Panc1 (cell line): Measurements from ENCODE around the gene MSRB3. TPM values are rescaled to one million over a fixed set of nuclear protein-coding genes. Genes with fewer than 3 reads are reported as not detected.

Experiments
- ATAC-seq: fragments of 200-7000 bp; cut with Tn5 transposase; 2 replicates; pipeline ENCODE4 v1.9.1; 2020; ENCODE audit warnings: mild to moderate bottlenecking, moderate library complexity
- BruUV-seq: library from RNA; stranded (reverse); fragments of 400-500 nt; replicated peaks from 2 replicates; lab custom pipeline; 2021; lab: Mats Ljungman, UMichigan
- CTCF ChIA-PET: fragments of 300-600 bp; sonication (Branson Sonifier 250); formaldehyde crosslinking; loops from one replicate; lab custom pipeline; 2022; ENCODE audit warnings: antibody characterized with exemption; lab: Charles Lee
- POLR2A ChIA-PET: fragments of 300-600 bp; sonication (Branson Sonifier 250); formaldehyde crosslinking; loops from one replicate; lab custom pipeline; 2022; ENCODE audit warnings: antibody characterized with exemption; lab: Charles Lee
- DNase-seq: peaks from one replicate; pipeline ENCODE4 v3.0.0-alpha.2; 2010; ENCODE audit warnings: low read depth, low spot score
- H3K27ac ChIP-seq: 2 replicates; pipeline ENCODE4 v1.5.1; 2011; ENCODE audit warnings: mild to moderate bottlenecking, low read length, inconsistent platforms
- H3K27me3 ChIP-seq: fragments of 200-500 bp; sonication (Bioruptor generic); 2 replicates; pipeline ENCODE4 v1.6.0; 2014; ENCODE audit warnings: low read length, inconsistent platforms; ENCODE audit not compliant: control insufficient read depth, insufficient read depth
- H3K36me3 ChIP-seq: fragments of 200-500 bp; sonication (Bioruptor generic); 2 replicates; pipeline ENCODE4 v1.5.1; 2014; ENCODE audit warnings: inconsistent platforms, mild to moderate bottlenecking, low read length, moderate library complexity; ENCODE audit not compliant: control insufficient read depth, insufficient read depth
- H3K4me1 ChIP-seq: 2 replicates; pipeline ENCODE4 v1.5.1; 2011; ENCODE audit warnings: inconsistent platforms, mild to moderate bottlenecking, low read length, moderate library complexity; ENCODE audit not compliant: control insufficient read depth, insufficient read depth
- H3K4me3 ChIP-seq, 2 experiments: 2 replicates each; pipeline ENCODE4 v1.5.1; 2011 to 2012; ENCODE audit warnings: low read depth in 2 of 2, low read length in 2 of 2, mild to moderate bottlenecking in 2 of 2, inconsistent platforms in 1 of 2, moderate library complexity in 1 of 2
- H3K9me3 ChIP-seq: fragments of 200-500 bp; sonication (Bioruptor generic); 2 replicates; pipeline ENCODE4 v1.5.1; 2014; ENCODE audit warnings: low read depth, mild to moderate bottlenecking, inconsistent platforms, low read length, moderate library complexity; ENCODE audit not compliant: control insufficient read depth, insufficient read depth
- POLR2AphosphoS5 ChIP-seq: IDR thresholded peaks from 2 replicates; pipeline ENCODE4 v1.6.1; 2012; ENCODE audit warnings: mild to moderate bottlenecking, low read depth, low read length, moderate library complexity
- SIN3A ChIP-seq: IDR thresholded peaks from 2 replicates; pipeline ENCODE4 v1.6.1; 2012; ENCODE audit warnings: low read depth, mild to moderate bottlenecking, low read length, moderate library complexity, borderline replicate concordance; ENCODE audit not compliant: insufficient read depth
- TCF7L2 ChIP-seq: IDR thresholded peaks from 2 replicates; pipeline ENCODE4 v1.6.1; 2011; ENCODE audit warnings: mild to moderate bottlenecking, low read depth, low read length, inconsistent platforms
- in situ Hi-C: cut with HindIII; loops from 2 replicates; pipeline ENCODE4 v1.10.0; 2016; ENCODE audit warnings: low sequenced_read_pairs, low pct_unique_long_range_greater_than_20kb
- intact Hi-C: fragments of 100-400 bp; cut with micrococcal nuclease; formaldehyde crosslinking; loops from one replicate; pipeline ENCODE4 v1.10.0; 2022; ENCODE audit not compliant: unreplicated experiment
- total RNA-seq: library from RNA; stranded (reverse); gene quantifications from one replicate; pipeline ENCODE4 v1.2.1, GENCODE V29; 2021; ENCODE audit not compliant: unreplicated experiment
- TF ChIP-seq, protein P1 (sequence below): fragments of 450-650 bp; IDR thresholded peaks from 2 replicates; pipeline ENCODE4 v1.5.1; 2017; ENCODE audit warnings: mild to moderate bottlenecking
- TF ChIP-seq, protein P2 (sequence below), 2 experiments: IDR thresholded peaks; 2 replicates each; pipeline ENCODE4 v1.6.1; 2011 to 2012; ENCODE audit warnings: low read depth in 2 of 2, control low read depth in 1 of 2, low read length in 1 of 2, mild to moderate bottlenecking in 1 of 2, moderate library complexity in 1 of 2; ENCODE audit not compliant: insufficient read depth in 1 of 2

MSRB3 gene
- total RNA-seq, 1 experiment from 2014 or later = 89.7 TPM

DNA sequence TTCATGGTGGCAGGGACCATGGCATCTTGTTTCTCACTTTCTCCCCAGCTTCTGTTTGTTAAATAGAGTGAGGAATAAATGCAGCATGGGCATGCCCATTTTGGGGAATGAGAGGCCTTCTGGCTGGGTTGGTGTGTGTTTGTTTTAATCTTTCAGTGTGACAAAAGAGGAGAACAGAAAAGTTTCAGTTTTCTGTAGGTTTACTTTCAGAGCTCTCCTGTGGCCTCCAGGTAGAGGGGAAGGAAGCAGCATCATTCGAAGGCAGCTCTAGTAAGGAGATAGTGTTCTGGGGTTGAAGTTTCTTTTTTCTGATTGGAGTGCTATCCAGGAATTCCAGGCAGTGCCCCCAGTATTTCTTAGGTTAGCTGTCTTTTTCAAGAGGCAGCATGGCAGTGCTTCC, 15.3 kb downstream of the MSRB3 start:
- TF ChIP-seq SIN3A (no peak), TCF7L2 (no peak), POLR2AphosphoS5 (no peak)
- TF ChIP-seq, protein P1, sequence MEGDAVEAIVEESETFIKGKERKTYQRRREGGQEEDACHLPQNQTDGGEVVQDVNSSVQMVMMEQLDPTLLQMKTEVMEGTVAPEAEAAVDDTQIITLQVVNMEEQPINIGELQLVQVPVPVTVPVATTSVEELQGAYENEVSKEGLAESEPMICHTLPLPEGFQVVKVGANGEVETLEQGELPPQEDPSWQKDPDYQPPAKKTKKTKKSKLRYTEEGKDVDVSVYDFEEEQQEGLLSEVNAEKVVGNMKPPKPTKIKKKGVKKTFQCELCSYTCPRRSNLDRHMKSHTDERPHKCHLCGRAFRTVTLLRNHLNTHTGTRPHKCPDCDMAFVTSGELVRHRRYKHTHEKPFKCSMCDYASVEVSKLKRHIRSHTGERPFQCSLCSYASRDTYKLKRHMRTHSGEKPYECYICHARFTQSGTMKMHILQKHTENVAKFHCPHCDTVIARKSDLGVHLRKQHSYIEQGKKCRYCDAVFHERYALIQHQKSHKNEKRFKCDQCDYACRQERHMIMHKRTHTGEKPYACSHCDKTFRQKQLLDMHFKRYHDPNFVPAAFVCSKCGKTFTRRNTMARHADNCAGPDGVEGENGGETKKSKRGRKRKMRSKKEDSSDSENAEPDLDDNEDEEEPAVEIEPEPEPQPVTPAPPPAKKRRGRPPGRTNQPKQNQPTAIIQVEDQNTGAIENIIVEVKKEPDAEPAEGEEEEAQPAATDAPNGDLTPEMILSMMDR = no peak
- TF ChIP-seq, protein P2, sequence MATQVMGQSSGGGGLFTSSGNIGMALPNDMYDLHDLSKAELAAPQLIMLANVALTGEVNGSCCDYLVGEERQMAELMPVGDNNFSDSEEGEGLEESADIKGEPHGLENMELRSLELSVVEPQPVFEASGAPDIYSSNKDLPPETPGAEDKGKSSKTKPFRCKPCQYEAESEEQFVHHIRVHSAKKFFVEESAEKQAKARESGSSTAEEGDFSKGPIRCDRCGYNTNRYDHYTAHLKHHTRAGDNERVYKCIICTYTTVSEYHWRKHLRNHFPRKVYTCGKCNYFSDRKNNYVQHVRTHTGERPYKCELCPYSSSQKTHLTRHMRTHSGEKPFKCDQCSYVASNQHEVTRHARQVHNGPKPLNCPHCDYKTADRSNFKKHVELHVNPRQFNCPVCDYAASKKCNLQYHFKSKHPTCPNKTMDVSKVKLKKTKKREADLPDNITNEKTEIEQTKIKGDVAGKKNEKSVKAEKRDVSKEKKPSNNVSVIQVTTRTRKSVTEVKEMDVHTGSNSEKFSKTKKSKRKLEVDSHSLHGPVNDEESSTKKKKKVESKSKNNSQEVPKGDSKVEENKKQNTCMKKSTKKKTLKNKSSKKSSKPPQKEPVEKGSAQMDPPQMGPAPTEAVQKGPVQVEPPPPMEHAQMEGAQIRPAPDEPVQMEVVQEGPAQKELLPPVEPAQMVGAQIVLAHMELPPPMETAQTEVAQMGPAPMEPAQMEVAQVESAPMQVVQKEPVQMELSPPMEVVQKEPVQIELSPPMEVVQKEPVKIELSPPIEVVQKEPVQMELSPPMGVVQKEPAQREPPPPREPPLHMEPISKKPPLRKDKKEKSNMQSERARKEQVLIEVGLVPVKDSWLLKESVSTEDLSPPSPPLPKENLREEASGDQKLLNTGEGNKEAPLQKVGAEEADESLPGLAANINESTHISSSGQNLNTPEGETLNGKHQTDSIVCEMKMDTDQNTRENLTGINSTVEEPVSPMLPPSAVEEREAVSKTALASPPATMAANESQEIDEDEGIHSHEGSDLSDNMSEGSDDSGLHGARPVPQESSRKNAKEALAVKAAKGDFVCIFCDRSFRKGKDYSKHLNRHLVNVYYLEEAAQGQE (IDR thresholded peaks at IDR 0.05; ENCODE audit: insufficient read depth in 1 of 2, low read depth in 2 of 2, low read length in 1 of 2) = no peak
- Histone ChIP-seq H3K36me3 (no peaks in the 10 kb centered on the region), H3K27ac (no peak overlapping the region), H3K4me1 (no peaks in the 10 kb centered on the region), H3K27me3 (no peaks in the 10 kb centered on the region), H3K9me3 (no peaks in the 10 kb centered on the region), H3K4me3 (no peak overlapping the region)
- ATAC-seq = no peak
- POLR2A ChIA-PET = no interaction called here
- in situ Hi-C loops = no loop called here
- no TSS peak for BruUV-seq
- intact Hi-C loops = no loop called here
- no peak for DNase-seq
- CTCF ChIA-PET = interaction anchor here (0.6 kb wide), 1 partner anchor 498 kb away, joined by 3 read pairs; no protein-coding TSS in a partner anchor

DNA sequence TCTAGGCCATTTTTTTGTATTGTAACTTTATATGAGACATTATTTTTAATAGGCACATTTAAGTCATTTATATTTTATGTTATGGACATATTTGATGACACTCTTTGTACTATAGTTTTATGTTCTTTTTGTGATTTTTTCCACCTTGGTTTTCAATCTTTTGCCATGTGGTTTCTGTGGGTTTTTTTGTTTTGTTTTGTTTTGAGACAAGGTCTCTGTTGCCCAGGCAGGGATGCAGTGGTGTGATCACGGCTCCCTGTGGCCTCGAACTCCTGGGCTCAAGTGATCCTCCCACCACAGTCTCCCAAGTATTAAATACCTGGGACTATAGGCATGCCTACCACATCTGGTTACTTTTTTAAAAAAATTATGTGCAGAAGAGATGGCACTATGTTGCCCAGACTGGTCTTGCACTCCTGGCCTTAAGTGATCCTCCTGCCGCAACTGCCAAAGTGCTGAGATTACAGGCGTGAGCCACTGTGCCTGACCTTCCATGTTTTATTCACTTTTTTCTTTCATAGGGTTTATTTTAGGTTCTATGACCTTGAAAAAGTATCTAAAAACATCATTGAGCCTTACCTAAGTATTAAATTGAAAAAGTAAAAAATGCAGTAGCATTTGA, 16.3 kb downstream of the MSRB3 start:
- ATAC-seq (no peak), DNase-seq (no peak)
- no peaks in the 10 kb centered on the region for H3K4me1 ChIP-seq
- in situ Hi-C loops (no loop called here), intact Hi-C loops (no loop called here)
- BruUV-seq = no TSS peak
- ChIA-PET CTCF (no interaction called here), POLR2A (no interaction called here)
- H3K27me3 ChIP-seq = no peaks in the 10 kb centered on the region
- H3K27ac ChIP-seq = no peak overlapping the region
- H3K36me3 ChIP-seq = no peaks in the 10 kb centered on the region
- no peaks in the 10 kb centered on the region for H3K9me3 ChIP-seq
- TF ChIP-seq SIN3A = no peak
- no peak for TF ChIP-seq TCF7L2
- TF ChIP-seq, protein P2 (IDR thresholded peaks at IDR 0.05; ENCODE audit: insufficient read depth in 1 of 2, low read depth in 2 of 2, low read length in 1 of 2) = no peak
- TF ChIP-seq, protein P1 = no peak
- TF ChIP-seq POLR2AphosphoS5 = no peak
- no peak overlapping the region for H3K4me3 ChIP-seq
